IMR-90 (cell line): ENCODE results near the gene SLC12A8. TPM values are rescaled to one million over a fixed set of nuclear protein-coding genes. Genes with fewer than 3 reads are reported as not detected.

Experiments used
- ATAC-seq: fragments of 200-7000 bp; cut with Tn5 transposase; 2 replicates; pipeline ENCODE4 v1.9.1; 2020; ENCODE audit warnings: low read depth, mild to moderate bottlenecking, moderate library complexity
- BruUV-seq: library from RNA; stranded (reverse); fragments of 400-500 nt; replicated peaks from 2 replicates; lab custom pipeline; 2021; lab: Mats Ljungman, UMichigan
- CTCF ChIA-PET: fragments of 300-600 bp; formaldehyde crosslinking; extraction: SDS; loops from one replicate; lab custom pipeline; 2021; ENCODE audit warnings: antibody characterized with exemption; lab: Yijun Ruan, JAX
- POLR2A ChIA-PET: fragments of 300-600 bp; sonication (Branson Sonifier 250); formaldehyde crosslinking; loops from one replicate; lab custom pipeline; 2022; ENCODE audit warnings: antibody characterized with exemption; ENCODE audit not compliant: unreplicated experiment; lab: Charles Lee
- DNase-seq: peaks from one replicate; pipeline ENCODE4 v3.0.0; 2013
- H2AFZ ChIP-seq: replicated peaks from 2 replicates; pipeline ENCODE3; 2013; ENCODE audit warnings: low read length, mild to moderate bottlenecking; ENCODE audit not compliant: poor library complexity
- H2AK5ac ChIP-seq: 2 replicates; pipeline ENCODE4 v1.6.1; 2013; ENCODE audit warnings: low read depth, low read length, inconsistent platforms
- H2AK9ac ChIP-seq: replicated peaks from 2 replicates; pipeline ENCODE3; 2013; ENCODE audit warnings: mild to moderate bottlenecking, low read depth, low read length, moderate library complexity; ENCODE audit not compliant: poor library complexity
- H2BK120ac ChIP-seq: 2 replicates; pipeline ENCODE4 v1.6.1; 2013; ENCODE audit warnings: low read depth, low read length, inconsistent platforms
- H2BK15ac ChIP-seq: 3 replicates; pipeline ENCODE4 v1.6.1; 2013; ENCODE audit warnings: low read depth, low read length, inconsistent platforms
- H2BK20ac ChIP-seq: 2 replicates; pipeline ENCODE4 v1.6.1; 2013; ENCODE audit warnings: low read depth, mild to moderate bottlenecking, inconsistent platforms, low read length, moderate library complexity
- H2BK5ac ChIP-seq: 2 replicates; pipeline ENCODE4 v1.6.1; 2013; ENCODE audit warnings: mild to moderate bottlenecking, low read depth, low read length, inconsistent platforms; ENCODE audit not compliant: poor library complexity, severe bottlenecking
- H3K14ac ChIP-seq: replicated peaks from 2 replicates; pipeline ENCODE4 v1.6.1; 2013; ENCODE audit warnings: low read depth, low read length, inconsistent platforms
- H3K18ac ChIP-seq: 2 replicates; pipeline ENCODE4 v1.6.1; 2013; ENCODE audit warnings: low read depth, low read length, control low read depth
- H3K23ac ChIP-seq: 2 replicates; pipeline ENCODE4 v1.6.1; 2013; ENCODE audit warnings: low read depth, low read length, inconsistent platforms
- H3K27ac ChIP-seq: 2 replicates; pipeline ENCODE4 v1.5.1; 2013; ENCODE audit warnings: mild to moderate bottlenecking, control low read depth, low read length; ENCODE audit not compliant: insufficient read depth
- H3K27me3 ChIP-seq: 2 replicates; pipeline ENCODE4 v1.6.1; 2013; ENCODE audit warnings: low read length; ENCODE audit not compliant: control insufficient read depth, insufficient read depth
- H3K36me3 ChIP-seq: 2 replicates; pipeline ENCODE4 v1.6.1; 2013; ENCODE audit warnings: low read length, mixed read lengths; ENCODE audit not compliant: control insufficient read depth, insufficient read depth
- H3K4ac ChIP-seq: 2 replicates; pipeline ENCODE4 v1.6.1; 2013; ENCODE audit warnings: low read depth, low read length, inconsistent platforms
- H3K4me1 ChIP-seq: 2 replicates; pipeline ENCODE4 v1.6.1; 2013; ENCODE audit warnings: low read length, mixed read lengths; ENCODE audit not compliant: control insufficient read depth, insufficient read depth
- H3K4me2 ChIP-seq: 2 replicates; pipeline ENCODE4 v1.6.1; 2013; ENCODE audit warnings: low read depth, mild to moderate bottlenecking, control low read depth, low read length, moderate library complexity
- H3K4me3 ChIP-seq: 2 replicates; pipeline ENCODE4 v1.5.1; 2013; ENCODE audit warnings: low read depth, mild to moderate bottlenecking, control low read depth, low read length, moderate library complexity; ENCODE audit not compliant: insufficient read depth
- H3K56ac ChIP-seq: 2 replicates; pipeline ENCODE4 v1.6.1; 2013; ENCODE audit warnings: low read length, inconsistent platforms; ENCODE audit not compliant: insufficient read depth; ENCODE audit errors: extremely low read depth
- H3K79me1 ChIP-seq, 2 experiments: 2 replicates each; pipeline ENCODE4 v1.6.1; 2013; ENCODE audit warnings: low read length in 2 of 2, inconsistent platforms in 1 of 2, low read depth in 1 of 2
- H3K9ac ChIP-seq: 2 replicates; pipeline ENCODE4 v1.6.1; 2013; ENCODE audit warnings: low read depth, low read length, control low read depth
- H3K9me1 ChIP-seq: 2 replicates; pipeline ENCODE4 v1.6.1; 2013; ENCODE audit warnings: low read length, inconsistent platforms; ENCODE audit not compliant: insufficient read depth
- H3K9me3 ChIP-seq: 2 replicates; pipeline ENCODE4 v1.6.1; 2013; ENCODE audit warnings: low read length; ENCODE audit not compliant: control insufficient read depth, insufficient read depth
- H4K20me1 ChIP-seq: 2 replicates; pipeline ENCODE4 v1.6.1; 2013; ENCODE audit warnings: low read length, inconsistent platforms; ENCODE audit not compliant: insufficient read depth
- H4K5ac ChIP-seq: 2 replicates; pipeline ENCODE4 v1.6.1; 2013; ENCODE audit warnings: mild to moderate bottlenecking, low read depth, low read length, control low read depth
- H4K8ac ChIP-seq, 2 experiments: 2 replicates each; pipeline ENCODE4 v1.6.1; 2013; ENCODE audit warnings: low read depth in 2 of 2, low read length in 2 of 2, control low read depth in 1 of 2, inconsistent platforms in 1 of 2
- H4K91ac ChIP-seq: 2 replicates; pipeline ENCODE4 v1.6.1; 2013; ENCODE audit warnings: low read depth, low read length, inconsistent platforms; ENCODE audit not compliant: insufficient read depth
- BHLHE40 ChIP-seq: fragments of 150-350 bp; IDR thresholded peaks from 2 replicates; pipeline ENCODE4 v1.6.1; 2016; ENCODE audit warnings: mild to moderate bottlenecking, low read depth, low read length
- CEBPB ChIP-seq: IDR thresholded peaks from 2 replicates; pipeline ENCODE4 v1.6.1; 2012; ENCODE audit warnings: low read depth, low read length, improper control_type of control experiment
- CHD1 ChIP-seq: IDR thresholded peaks from 2 replicates; pipeline ENCODE4 v1.6.1; 2012; ENCODE audit warnings: low read depth, low read length, improper control_type of control experiment
- FOS ChIP-seq: fragments of 150-350 bp; IDR thresholded peaks from 2 replicates; pipeline ENCODE4 v1.6.1; 2016; ENCODE audit warnings: low read depth, low read length
- MAFK ChIP-seq: IDR thresholded peaks from 2 replicates; pipeline ENCODE4 v1.6.1; 2012; ENCODE audit warnings: low read depth, low read length, improper control_type of control experiment
- MAZ ChIP-seq: IDR thresholded peaks from 2 replicates; pipeline ENCODE4 v1.6.1; 2012; ENCODE audit warnings: low read depth, mild to moderate bottlenecking, low read length, improper control_type of control experiment, moderate library complexity, borderline replicate concordance
- MXI1 ChIP-seq: IDR thresholded peaks from 2 replicates; pipeline ENCODE4 v1.6.1; 2012; ENCODE audit warnings: low read depth, mild to moderate bottlenecking, low read length, moderate library complexity, borderline replicate concordance
- NFE2L2 ChIP-seq: fragments of 150-350 bp; IDR thresholded peaks from 2 replicates; pipeline ENCODE4 v1.6.1; 2016; ENCODE audit warnings: low read depth, mild to moderate bottlenecking, low read length
- POLR2A ChIP-seq: IDR thresholded peaks from 2 replicates; pipeline ENCODE4 v1.6.1; 2012; ENCODE audit warnings: mild to moderate bottlenecking, low read depth, low read length
- RAD21 ChIP-seq: IDR thresholded peaks from 2 replicates; pipeline ENCODE4 v1.6.1; 2012; ENCODE audit warnings: low read length, improper control_type of control experiment
- RCOR1 ChIP-seq: IDR thresholded peaks from 2 replicates; pipeline ENCODE4 v1.6.1; 2012; ENCODE audit warnings: mild to moderate bottlenecking, low read length, improper control_type of control experiment; ENCODE audit not compliant: insufficient replicate concordance
- WGBS, 2 experiments: methylation state at CpG; one replicate each; pipeline versions ENCODE4 v1.1.5 to v1.1.7; 2013; ENCODE audit warnings: missing lambda C conversion rate in 2 of 2; ENCODE audit not compliant: insufficient read length in 1 of 2; ENCODE audit errors: extremely low coverage in 2 of 2; 5-methylcytosine and 5-hydroxymethylcytosine counted together
- dilution Hi-C: fragments of 300-500 bp; cut with HindIII; formaldehyde crosslinking; loops from one replicate; pipeline ENCODE4 v1.14.3; 2018; ENCODE audit warnings: low sequenced_read_pairs; ENCODE audit not compliant: unreplicated experiment
- in situ Hi-C: fragments of 300-500 bp; cut with MboI; formaldehyde crosslinking; loops from 3 replicates; pipeline ENCODE4 v1.14.3; 2019; ENCODE audit warnings: low sequenced_read_pairs, inconsistent platforms, mixed read lengths
- intact Hi-C: fragments of 100-400 bp; cut with micrococcal nuclease; formaldehyde crosslinking; loops from 2 replicates; pipeline ENCODE4 v1.10.0; 2022
- polyA plus RNA-seq, 3 experiments: library from polyadenylated mRNA; depleted of rRNA; stranded (reverse); fragments of >200 nt; gene quantifications; 2 replicates each; pipeline ENCODE4 v1.2.3, GENCODE V29; 2012; ENCODE audit warnings: low replicate concordance in 1 of 3
- total RNA-seq: library from RNA; depleted of rRNA; stranded (reverse); fragments of >200 nt; gene quantifications from 2 replicates; pipeline ENCODE4 v1.2.3, GENCODE V29; 2012
- TF ChIP-seq, protein P1 (sequence below): fragments of 150-350 bp; IDR thresholded peaks from 2 replicates; pipeline ENCODE4 v1.6.1; 2016; ENCODE audit warnings: low read depth, mild to moderate bottlenecking, low read length, moderate library complexity, borderline replicate concordance
- TF ChIP-seq, protein P2 (sequence below): fragments of 150-350 bp; IDR thresholded peaks from 2 replicates; pipeline ENCODE4 v1.6.1; 2017; ENCODE audit warnings: mild to moderate bottlenecking, antibody characterized with exemption, low read length, low read depth
- TF ChIP-seq, protein P3 (sequence below): conservative IDR thresholded peaks from 2 replicates; pipeline ENCODE4 v1.5.1; 2012; ENCODE audit warnings: mild to moderate bottlenecking, low read depth, low read length, improper control_type of control experiment

The SLC12A8 gene
- total and polyA plus RNA-seq, 2 of the 4 experiments (the other 2 are of a cell fraction) = 2.2 to 4.3 TPM

DNA sequence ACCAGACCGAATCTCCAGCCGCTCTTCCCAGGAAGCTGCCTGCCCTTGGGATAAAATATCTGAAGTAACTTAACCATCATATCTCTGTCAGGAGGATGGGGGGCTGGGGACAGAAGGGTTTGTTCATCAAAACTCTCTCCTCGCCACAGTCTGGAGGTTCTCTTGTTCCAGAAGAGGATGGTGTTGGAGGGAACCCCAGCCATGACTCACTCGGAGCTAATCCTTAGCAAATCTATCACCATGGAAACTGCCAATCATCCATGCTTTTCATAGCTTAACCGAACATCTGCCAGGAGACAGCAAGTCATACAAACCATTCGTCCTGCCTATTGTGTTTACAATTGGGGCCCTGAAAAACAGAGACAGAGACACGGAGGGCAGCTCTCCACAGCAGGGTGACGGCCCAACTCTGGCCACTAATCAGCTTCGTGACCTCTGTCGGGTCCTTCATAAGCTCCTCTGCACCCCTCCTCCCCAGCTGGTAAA lies 83.0 kb downstream of the SLC12A8 start:
- Histone ChIP-seq H2BK15ac (peak overlapping the region; percentile 95; the same call in 2 of the 3 replicates), H3K4me2 (peak overlapping the region; percentile 53), H3K4me1 (peaks cover 25% of the 10 kb centered on the region), H2BK20ac (peak overlapping the region; percentile 98), H4K20me1 (no peaks in the 10 kb centered on the region), H3K36me3 (no peaks in the 10 kb centered on the region), H3K27me3 (no peaks in the 10 kb centered on the region), H2AK9ac (peak overlapping the region; percentile 76), H3K56ac (peak overlapping the region; percentile 68; the same call in 1 of the 2 replicates), H3K18ac (peak overlapping the region; percentile 94), H3K23ac (peak overlapping the region; percentile 92; the same call in 1 of the 2 replicates), H2BK5ac (peak overlapping the region; percentile 74), H3K79me1 (no peaks in the 10 kb centered on the region; a peak in 1 of 4 replicates), H3K4ac (peak overlapping the region; percentile 96), H3K4me3 (no peak overlapping the region), H3K9ac (0 out of 2 replicates have a peak overlapping the region, but pooled peaks have one; percentile 29), H2AFZ (peak overlapping the region; percentile 67), H3K9me1 (peaks cover 24% of the 10 kb centered on the region), H4K8ac (peak overlapping the region; percentile 79 to 95; a peak in 3 of 4 replicates), H4K5ac (peak overlapping the region; percentile 91), H3K27ac (peak overlapping the region; percentile 81), H4K91ac (peak overlapping the region; percentile 94), H3K9me3 (no peaks in the 10 kb centered on the region), H2AK5ac (peak overlapping the region; percentile 51), H3K14ac (peak overlapping the region; percentile 95), H2BK120ac (peak overlapping the region; percentile 98)
- in situ Hi-C loops = no loop called here
- 0% methylated on average over 1 of the region's 10 CpGs; no CpG with 5 or more reads in 1 of the 2 experiments for WGBS, 2 experiments
- POLR2A ChIA-PET = interaction anchor here (0.7 to 1.5 kb wide), 5 partner anchors 11 to 460 kb away, joined by 3 to 5 read pairs (median 4); no protein-coding TSS in a partner anchor
- DNase-seq (peak; percentile 99), ATAC-seq (peak; percentile 82)
- CTCF ChIA-PET = interaction anchor here (0.8 to 1.4 kb wide), 4 partner anchors 11 to 68 kb away, joined by 3 to 4 read pairs (median 4); no protein-coding TSS in a partner anchor
- dilution Hi-C loops = no loop called here
- intact Hi-C loops = loop anchor here (5.0 kb wide), 1 partner anchor 77 kb away; no protein-coding TSS in a partner anchor
- BruUV-seq = no TSS peak
- TF ChIP-seq MAFK = no peak
- TF ChIP-seq, protein P1, sequence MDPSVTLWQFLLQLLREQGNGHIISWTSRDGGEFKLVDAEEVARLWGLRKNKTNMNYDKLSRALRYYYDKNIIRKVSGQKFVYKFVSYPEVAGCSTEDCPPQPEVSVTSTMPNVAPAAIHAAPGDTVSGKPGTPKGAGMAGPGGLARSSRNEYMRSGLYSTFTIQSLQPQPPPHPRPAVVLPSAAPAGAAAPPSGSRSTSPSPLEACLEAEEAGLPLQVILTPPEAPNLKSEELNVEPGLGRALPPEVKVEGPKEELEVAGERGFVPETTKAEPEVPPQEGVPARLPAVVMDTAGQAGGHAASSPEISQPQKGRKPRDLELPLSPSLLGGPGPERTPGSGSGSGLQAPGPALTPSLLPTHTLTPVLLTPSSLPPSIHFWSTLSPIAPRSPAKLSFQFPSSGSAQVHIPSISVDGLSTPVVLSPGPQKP = no peak
- TF ChIP-seq RAD21 = 0 out of 2 replicates have a peak, but pooled peaks have one; percentile 5
- TF ChIP-seq NFE2L2 = 0 out of 2 replicates have a peak, but pooled peaks have one; percentile 28
- TF ChIP-seq CHD1 = no peak
- TF ChIP-seq MAZ = peak; percentile 35; the same call in 1 of the 2 replicates
- TF ChIP-seq, protein P2, sequence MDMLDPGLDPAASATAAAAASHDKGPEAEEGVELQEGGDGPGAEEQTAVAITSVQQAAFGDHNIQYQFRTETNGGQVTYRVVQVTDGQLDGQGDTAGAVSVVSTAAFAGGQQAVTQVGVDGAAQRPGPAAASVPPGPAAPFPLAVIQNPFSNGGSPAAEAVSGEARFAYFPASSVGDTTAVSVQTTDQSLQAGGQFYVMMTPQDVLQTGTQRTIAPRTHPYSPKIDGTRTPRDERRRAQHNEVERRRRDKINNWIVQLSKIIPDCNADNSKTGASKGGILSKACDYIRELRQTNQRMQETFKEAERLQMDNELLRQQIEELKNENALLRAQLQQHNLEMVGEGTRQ = no peak
- TF ChIP-seq CEBPB = no peak; the same call in 1 of the 2 replicates
- no peak for TF ChIP-seq MXI1
- peak; percentile 71 for TF ChIP-seq FOS
- no peak for TF ChIP-seq RCOR1
- TF ChIP-seq, protein P3, sequence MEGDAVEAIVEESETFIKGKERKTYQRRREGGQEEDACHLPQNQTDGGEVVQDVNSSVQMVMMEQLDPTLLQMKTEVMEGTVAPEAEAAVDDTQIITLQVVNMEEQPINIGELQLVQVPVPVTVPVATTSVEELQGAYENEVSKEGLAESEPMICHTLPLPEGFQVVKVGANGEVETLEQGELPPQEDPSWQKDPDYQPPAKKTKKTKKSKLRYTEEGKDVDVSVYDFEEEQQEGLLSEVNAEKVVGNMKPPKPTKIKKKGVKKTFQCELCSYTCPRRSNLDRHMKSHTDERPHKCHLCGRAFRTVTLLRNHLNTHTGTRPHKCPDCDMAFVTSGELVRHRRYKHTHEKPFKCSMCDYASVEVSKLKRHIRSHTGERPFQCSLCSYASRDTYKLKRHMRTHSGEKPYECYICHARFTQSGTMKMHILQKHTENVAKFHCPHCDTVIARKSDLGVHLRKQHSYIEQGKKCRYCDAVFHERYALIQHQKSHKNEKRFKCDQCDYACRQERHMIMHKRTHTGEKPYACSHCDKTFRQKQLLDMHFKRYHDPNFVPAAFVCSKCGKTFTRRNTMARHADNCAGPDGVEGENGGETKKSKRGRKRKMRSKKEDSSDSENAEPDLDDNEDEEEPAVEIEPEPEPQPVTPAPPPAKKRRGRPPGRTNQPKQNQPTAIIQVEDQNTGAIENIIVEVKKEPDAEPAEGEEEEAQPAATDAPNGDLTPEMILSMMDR = no peak
- no peak; the same call in 1 of the 2 replicates for TF ChIP-seq BHLHE40
- no peak for TF ChIP-seq POLR2A
